Sigmoid colon (tissue), 4 donors: ENCODE data around the gene AK8.

ENCODE experiments used
- CTCF ChIP-seq, 4 experiments: fragments of 450-650 bp in 3 of 4; fragments of 200-600 bp in 1 of 4; IDR thresholded peaks; one replicate each; pipeline ENCODE4 v1.5.1; 2016 to 2019; ENCODE audit warnings: antibody characterized with exemption in 4 of 4, mild to moderate bottlenecking in 3 of 4, moderate library complexity in 2 of 4
- EP300 ChIP-seq, 4 donors: sonication (generic); formaldehyde crosslinking; IDR thresholded peaks; one replicate each; pipeline ENCODE4 v1.6.1; 2017; ENCODE audit warnings: antibody characterized with exemption in 4 of 4
- POLR2A ChIP-seq, 2 donors: fragments of 450-650 bp; IDR thresholded peaks; one replicate each; pipeline ENCODE4 v1.6.1; 2016; ENCODE audit warnings: antibody characterized with exemption in 2 of 2, mild to moderate bottlenecking in 2 of 2, moderate library complexity in 2 of 2
- POLR2AphosphoS5 ChIP-seq, 4 donors: sonication (generic); formaldehyde crosslinking; IDR thresholded peaks; one replicate each; pipeline ENCODE4 v1.6.1; 2017; ENCODE audit warnings: antibody characterized with exemption in 4 of 4

- TF ChIP-seq CTCF (IDR thresholded peaks at IDR 0.05) (no peak), POLR2AphosphoS5 (IDR thresholded peaks at IDR 0.05) (no peak), EP300 (IDR thresholded peaks at IDR 0.05) (no peak), POLR2A (IDR thresholded peaks at IDR 0.05) (no peak)
Measured at GRCh38 chr9:132708769-132709430, 169.2 kb downstream of the AK8 start.
